Astrocyte of the cerebellum (primary cell): Measurements from ENCODE around the gene ATP5ME.
A peak's percentile ranks its signal among the peaks of the same experiment; 100 is the strongest.

ENCODE experiments used
- DNase-seq: peaks from one replicate; pipeline ENCODE4 v3.0.0-alpha.2; 2011; ENCODE audit warnings: low read depth
- H3K4me3 ChIP-seq: 2 replicates; pipeline ENCODE4 v1.5.1; 2011; ENCODE audit warnings: mild to moderate bottlenecking, low read depth, low read length, moderate library complexity
- CTCF ChIP-seq: IDR thresholded peaks from 2 replicates; pipeline ENCODE4 v1.5.1; 2012; ENCODE audit warnings: low read length, low read depth, moderate library complexity, mild to moderate bottlenecking; ENCODE audit errors: missing control alignments
- in situ Hi-C: cut with HindIII; loops from 2 replicates; pipeline ENCODE4 v1.10.0; 2017; ENCODE audit warnings: low sequenced_read_pairs

The ATP5ME gene

GRCh38 chr4:666436-666810 is 7.7 kb downstream of the ATP5ME start:
- in situ Hi-C loops: no loop called here
- no peak for DNase-seq
- TF ChIP-seq CTCF: no peak
- no peak overlapping the region for H3K4me3 ChIP-seq

GRCh38 chr4:665751-666435 is 8.2 kb downstream of the ATP5ME start:
- no peak for DNase-seq
- TF ChIP-seq CTCF: no peak
- in situ Hi-C loops: no loop called here

DNA sequence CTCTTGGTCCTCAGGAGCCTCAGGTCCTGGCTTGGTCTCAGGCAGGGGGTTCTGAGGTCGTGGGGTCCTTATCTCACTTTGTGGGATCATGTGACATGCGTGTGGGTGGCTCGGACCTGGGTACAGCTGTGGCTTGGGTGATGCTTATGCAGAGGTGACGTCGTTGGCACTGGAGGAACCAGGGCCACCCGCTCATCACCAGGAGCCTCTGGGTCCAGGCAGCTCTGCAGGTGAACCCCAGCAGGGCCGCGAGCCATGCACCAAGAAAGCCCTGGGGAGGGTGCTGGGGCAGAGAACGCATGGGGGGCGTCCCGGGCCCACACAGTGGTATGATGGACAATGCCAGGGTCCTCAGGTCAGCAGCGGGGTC is 8.7 kb downstream of the ATP5ME start:
- DNase-seq: no peak
- no peak overlapping the region for H3K4me3 ChIP-seq
- no peak for TF ChIP-seq CTCF
- in situ Hi-C loops: no loop called here

More at GRCh38 chr4:665751-666435, 8.2 kb downstream of the ATP5ME start:
- H3K4me3 ChIP-seq: no peak overlapping the region

GRCh38 chr4:664713-665231 is 9.3 kb downstream of the ATP5ME start:
- DNase-seq: no peak
- TF ChIP-seq CTCF: no peak
- in situ Hi-C loops: no loop called here
- H3K4me3 ChIP-seq: no peak overlapping the region

GRCh38 chr4:663438-664428 is 10.3 kb downstream of the ATP5ME start:
- no peak for DNase-seq
- no peak for TF ChIP-seq CTCF
- in situ Hi-C loops: no loop called here
- peak overlapping the region; percentile 36 for H3K4me3 ChIP-seq

DNA sequence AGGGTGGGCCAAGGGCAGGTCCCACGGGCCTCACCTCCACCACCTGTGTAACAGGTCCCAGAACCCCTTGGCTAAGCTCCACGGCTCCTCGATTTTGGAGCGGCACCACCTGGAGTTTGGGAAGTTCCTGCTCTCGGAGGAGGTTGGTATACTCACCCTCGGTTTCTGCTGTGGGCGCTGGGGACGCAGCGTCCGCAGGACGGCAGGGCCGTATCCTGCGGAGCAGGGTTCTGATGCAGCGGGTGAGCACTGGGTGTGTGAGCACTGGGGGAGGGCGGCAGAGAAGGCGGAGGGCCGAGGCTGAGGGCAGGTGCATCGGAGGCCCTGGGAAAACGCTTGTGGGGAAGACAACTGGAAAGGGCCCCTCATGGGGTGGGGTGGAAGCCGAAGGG is 11.0 kb downstream of the ATP5ME start:
- H3K4me3 ChIP-seq: peak overlapping the region; percentile 36
- TF ChIP-seq CTCF: no peak
- in situ Hi-C loops: no loop called here
- no peak for DNase-seq
